ENCODE measurements around the gene NUP93. TPM values are rescaled to one million over a fixed set of nuclear protein-coding genes. Genes with fewer than 3 reads are reported as not detected.

The NUP93 gene
- total RNA-seq, 1 experiment from 2014 or later: 74.7 TPM

DNA sequence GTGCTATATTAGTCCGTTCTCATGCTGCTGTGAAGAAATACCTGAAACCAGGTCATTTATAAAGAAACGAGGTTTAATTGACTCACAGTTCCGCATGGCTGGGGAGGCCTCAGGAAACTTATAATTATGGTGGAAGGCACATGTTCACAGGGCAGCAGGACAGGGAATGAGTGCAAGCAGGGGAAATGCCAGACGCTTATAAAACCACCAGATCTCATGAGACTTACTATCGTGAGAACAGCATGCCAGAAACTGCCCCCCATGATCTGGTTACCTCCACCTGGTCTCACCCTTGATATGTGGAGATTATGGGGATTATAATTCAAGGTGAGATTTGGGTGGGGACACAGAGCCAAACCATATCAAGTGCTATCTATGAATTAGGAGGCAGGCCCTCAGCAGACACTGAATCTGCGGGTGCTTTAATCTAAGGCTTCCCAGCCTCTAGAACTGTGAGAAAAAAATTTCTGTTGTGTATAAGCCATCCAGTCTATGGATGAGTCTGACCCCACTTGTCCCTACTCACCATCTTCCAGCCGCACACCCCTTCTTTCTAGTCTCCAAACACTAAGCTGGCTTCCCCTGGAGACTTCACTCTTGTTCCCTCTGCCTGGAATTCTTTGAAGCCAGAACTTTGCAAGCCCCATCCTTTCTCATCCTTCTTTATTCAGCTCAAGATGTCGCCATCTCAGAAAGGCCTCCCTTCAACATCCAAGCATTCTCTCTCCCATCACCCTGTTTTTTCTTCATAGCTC lies 772 bp upstream of the NUP93 start:
- H3K4me3 ChIP-seq: peak overlapping the region; percentile 93
- no peaks in the 10 kb centered on the region; the same call in 1 of the 2 replicates for H3F3A ChIP-seq (ENCODE audit: insufficient read depth, low read depth)
- no peaks in the 10 kb centered on the region for H3K36me3 ChIP-seq (ENCODE audit: low read depth)
- intact Hi-C loops (cut with micrococcal nuclease; ENCODE audit: unreplicated experiment): no loop called here
- peak overlapping the region; percentile 92 for H3K4me2 ChIP-seq
- ChIA-PET POLR2A (ENCODE audit: unreplicated experiment) (interaction anchor here (0.6 to 0.7 kb wide), 3 partner anchors 46 to 1119 kb away, joined by 3 read pairs; no protein-coding TSS in a partner anchor), CTCF (interaction anchor here (0.6 kb wide), 2 partner anchors 116 to 395 kb away, joined by 3 to 5 read pairs; no protein-coding TSS in a partner anchor)
- peaks cover 9% of the 10 kb centered on the region; the same call in 1 of the 2 replicates for H4K20me1 ChIP-seq (ENCODE audit: insufficient read depth)
- TF ChIP-seq, protein P1, sequence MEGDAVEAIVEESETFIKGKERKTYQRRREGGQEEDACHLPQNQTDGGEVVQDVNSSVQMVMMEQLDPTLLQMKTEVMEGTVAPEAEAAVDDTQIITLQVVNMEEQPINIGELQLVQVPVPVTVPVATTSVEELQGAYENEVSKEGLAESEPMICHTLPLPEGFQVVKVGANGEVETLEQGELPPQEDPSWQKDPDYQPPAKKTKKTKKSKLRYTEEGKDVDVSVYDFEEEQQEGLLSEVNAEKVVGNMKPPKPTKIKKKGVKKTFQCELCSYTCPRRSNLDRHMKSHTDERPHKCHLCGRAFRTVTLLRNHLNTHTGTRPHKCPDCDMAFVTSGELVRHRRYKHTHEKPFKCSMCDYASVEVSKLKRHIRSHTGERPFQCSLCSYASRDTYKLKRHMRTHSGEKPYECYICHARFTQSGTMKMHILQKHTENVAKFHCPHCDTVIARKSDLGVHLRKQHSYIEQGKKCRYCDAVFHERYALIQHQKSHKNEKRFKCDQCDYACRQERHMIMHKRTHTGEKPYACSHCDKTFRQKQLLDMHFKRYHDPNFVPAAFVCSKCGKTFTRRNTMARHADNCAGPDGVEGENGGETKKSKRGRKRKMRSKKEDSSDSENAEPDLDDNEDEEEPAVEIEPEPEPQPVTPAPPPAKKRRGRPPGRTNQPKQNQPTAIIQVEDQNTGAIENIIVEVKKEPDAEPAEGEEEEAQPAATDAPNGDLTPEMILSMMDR (conservative IDR thresholded peaks at IDR 0.05): no peak
- TF ChIP-seq EZH2 (IDR thresholded peaks at IDR 0.05; ENCODE audit: low read depth): no peak
- no peaks in the 10 kb centered on the region for H3K9me3 ChIP-seq (ENCODE audit: insufficient read depth, low read depth)
- H3K4me1 ChIP-seq (replicated peaks; ENCODE audit: insufficient read depth): peaks cover 17% of the 10 kb centered on the region
- H3K9me2 ChIP-seq (ENCODE audit: insufficient read depth): no peaks in the 10 kb centered on the region
- no peak for DNase-seq
- H3K27ac ChIP-seq: peak overlapping the region; percentile 62
- H3K27me3 ChIP-seq (ENCODE audit: insufficient read depth, low read depth): no peaks in the 10 kb centered on the region
- H2AFZ ChIP-seq: peak overlapping the region; percentile 90
- TSS peak; percentile 91 for BruUV-seq (replicated peaks)
- H3K79me2 ChIP-seq (ENCODE audit: low read depth): peaks cover 41% of the 10 kb centered on the region

DNA sequence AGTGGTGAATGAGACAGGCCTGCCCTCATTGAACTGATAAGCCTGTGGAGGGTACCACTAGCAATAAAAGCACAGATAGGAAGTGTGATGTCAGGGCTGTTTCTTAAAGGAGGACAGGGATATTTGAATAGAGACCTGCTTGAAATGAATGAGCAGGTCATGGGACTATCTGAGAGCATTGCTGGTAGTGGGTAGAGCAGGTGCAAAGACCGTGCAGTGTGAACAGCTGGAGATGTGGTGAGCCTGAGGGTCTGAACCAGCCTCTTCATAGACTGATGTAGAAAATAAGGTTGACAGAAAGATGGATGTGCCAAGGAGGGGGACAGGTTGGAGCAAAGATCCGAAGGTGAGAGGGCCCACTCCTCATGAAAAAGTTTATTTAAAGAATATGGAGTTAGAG lies 2.4 kb downstream of the NUP93 start:
- BruUV-seq (replicated peaks): no TSS peak
- Histone ChIP-seq H3K4me3 (no peak overlapping the region), H3K9me2 (ENCODE audit: insufficient read depth) (no peaks in the 10 kb centered on the region), H3K27ac (no peak overlapping the region), H3K9me3 (ENCODE audit: insufficient read depth, low read depth) (no peaks in the 10 kb centered on the region), H3K4me2 (no peak overlapping the region), H3K79me2 (ENCODE audit: low read depth) (peaks cover 64% of the 10 kb centered on the region), H2AFZ (no peak overlapping the region), H4K20me1 (ENCODE audit: insufficient read depth) (peaks cover 9% of the 10 kb centered on the region; the same call in 1 of the 2 replicates), H3K36me3 (ENCODE audit: low read depth) (no peaks in the 10 kb centered on the region), H3K27me3 (ENCODE audit: insufficient read depth, low read depth) (no peaks in the 10 kb centered on the region), H3F3A (ENCODE audit: insufficient read depth, low read depth) (no peaks in the 10 kb centered on the region; the same call in 1 of the 2 replicates), H3K4me1 (replicated peaks; ENCODE audit: insufficient read depth) (peaks cover 17% of the 10 kb centered on the region)
- DNase-seq: no peak
- intact Hi-C loops (cut with micrococcal nuclease; ENCODE audit: unreplicated experiment): no loop called here
- POLR2A ChIA-PET (ENCODE audit: unreplicated experiment): no interaction called here
- CTCF ChIA-PET: no interaction called here
- TF ChIP-seq EZH2 (IDR thresholded peaks at IDR 0.05; ENCODE audit: low read depth): no peak
- TF ChIP-seq, protein P1 (conservative IDR thresholded peaks at IDR 0.05): no peak

DNA sequence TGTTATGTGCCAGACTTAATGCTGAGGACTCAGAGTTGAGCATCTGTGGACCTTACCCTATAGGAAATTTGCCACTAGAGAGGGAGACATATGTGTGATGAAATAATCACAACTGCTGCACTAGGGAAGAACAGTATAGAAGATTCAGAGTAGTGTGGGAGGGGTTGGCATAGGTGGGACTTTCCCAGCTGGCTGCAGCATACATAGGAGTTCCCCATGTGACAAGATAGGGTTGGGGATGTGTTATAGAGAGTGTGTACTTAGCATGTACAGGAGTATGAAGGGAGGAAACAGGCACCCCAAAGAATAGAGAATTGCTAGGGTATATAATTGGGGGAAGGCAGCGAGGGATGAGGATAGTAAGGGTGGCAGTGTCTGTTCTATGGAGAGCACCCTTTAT lies 2.9 kb downstream of the NUP93 start:
- Histone ChIP-seq H3K9me3 (ENCODE audit: insufficient read depth, low read depth) (no peaks in the 10 kb centered on the region), H3K4me3 (no peak overlapping the region), H3K27ac (no peak overlapping the region), H3F3A (ENCODE audit: insufficient read depth, low read depth) (no peaks in the 10 kb centered on the region; the same call in 1 of the 2 replicates), H3K27me3 (ENCODE audit: insufficient read depth, low read depth) (no peaks in the 10 kb centered on the region), H4K20me1 (ENCODE audit: insufficient read depth) (peaks cover 9% of the 10 kb centered on the region; the same call in 1 of the 2 replicates), H3K9me2 (ENCODE audit: insufficient read depth) (no peaks in the 10 kb centered on the region), H3K4me2 (no peak overlapping the region), H3K4me1 (replicated peaks; ENCODE audit: insufficient read depth) (peaks cover 17% of the 10 kb centered on the region), H3K79me2 (ENCODE audit: low read depth) (peaks cover 68% of the 10 kb centered on the region), H2AFZ (no peak overlapping the region), H3K36me3 (ENCODE audit: low read depth) (no peaks in the 10 kb centered on the region)
- no peak for DNase-seq
- intact Hi-C loops (cut with micrococcal nuclease; ENCODE audit: unreplicated experiment): no loop called here
- TF ChIP-seq, protein P1 (conservative IDR thresholded peaks at IDR 0.05): no peak
- no peak for TF ChIP-seq EZH2 (IDR thresholded peaks at IDR 0.05; ENCODE audit: low read depth)
- no TSS peak for BruUV-seq (replicated peaks)
- ChIA-PET CTCF (no interaction called here), POLR2A (ENCODE audit: unreplicated experiment) (no interaction called here)
